ENCODE results near the gene DPP6. TPM values are rescaled to one million over a fixed set of nuclear protein-coding genes. Genes with fewer than 3 reads are reported as not detected.

Gene DPP6
- total and polyA plus RNA-seq, 2 experiments from 2014 or later = not detected

DNA sequence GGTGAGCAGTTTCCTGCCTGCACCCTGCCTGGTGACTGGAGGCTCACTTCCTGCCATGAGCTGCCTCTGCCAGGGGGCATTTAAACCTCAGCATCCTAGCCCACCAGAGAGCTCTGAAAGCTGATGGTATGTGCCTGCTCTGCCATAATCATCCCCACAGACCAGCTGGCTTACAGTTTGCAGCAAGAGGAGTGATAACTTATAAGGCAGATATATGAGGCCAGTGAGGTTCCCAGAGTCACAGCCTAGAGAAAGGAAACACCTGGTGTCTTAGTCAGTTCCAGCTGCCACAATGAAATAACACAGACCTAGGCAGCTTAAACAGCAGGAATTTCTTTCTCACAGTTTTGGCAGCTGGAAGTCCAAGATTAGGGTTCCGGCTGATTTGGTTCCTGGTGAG is 718.8 kb downstream of the DPP6 start:
- H3K27ac ChIP-seq (ENCODE audit: low read depth) = no peak overlapping the region
- TF ChIP-seq JUNB (IDR thresholded peaks at IDR 0.05; ENCODE audit: unreplicated experiment) (no peak), ZNF114 (CRISPR knock-in tag; IDR thresholded peaks at IDR 0.05) (no peak), ZNF331 (CRISPR knock-in tag; IDR thresholded peaks at IDR 0.05; ENCODE audit: low read depth) (no peak), EZH2phosphoT487 (IDR thresholded peaks at IDR 0.05; ENCODE audit: unreplicated experiment) (no peak), CREB1 (CRISPR knock-in tag; IDR thresholded peaks at IDR 0.05; ENCODE audit: low read depth) (no peak), STAT1 (IDR thresholded peaks at IDR 0.05; ENCODE audit: unreplicated experiment) (no peak), POLR2AphosphoS5 (IDR thresholded peaks at IDR 0.05; ENCODE audit: low read depth) (no peak), EZH2 (IDR thresholded peaks at IDR 0.05; ENCODE audit: low read depth, unreplicated experiment) (no peak), NANOG (IDR thresholded peaks at IDR 0.05; ENCODE audit: borderline replicate concordance) (no peak)
- TF ChIP-seq, protein P1, sequence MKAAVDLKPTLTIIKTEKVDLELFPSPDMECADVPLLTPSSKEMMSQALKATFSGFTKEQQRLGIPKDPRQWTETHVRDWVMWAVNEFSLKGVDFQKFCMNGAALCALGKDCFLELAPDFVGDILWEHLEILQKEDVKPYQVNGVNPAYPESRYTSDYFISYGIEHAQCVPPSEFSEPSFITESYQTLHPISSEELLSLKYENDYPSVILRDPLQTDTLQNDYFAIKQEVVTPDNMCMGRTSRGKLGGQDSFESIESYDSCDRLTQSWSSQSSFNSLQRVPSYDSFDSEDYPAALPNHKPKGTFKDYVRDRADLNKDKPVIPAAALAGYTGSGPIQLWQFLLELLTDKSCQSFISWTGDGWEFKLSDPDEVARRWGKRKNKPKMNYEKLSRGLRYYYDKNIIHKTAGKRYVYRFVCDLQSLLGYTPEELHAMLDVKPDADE (IDR thresholded peaks at IDR 0.05) = no peak
- TF ChIP-seq, protein P2, sequence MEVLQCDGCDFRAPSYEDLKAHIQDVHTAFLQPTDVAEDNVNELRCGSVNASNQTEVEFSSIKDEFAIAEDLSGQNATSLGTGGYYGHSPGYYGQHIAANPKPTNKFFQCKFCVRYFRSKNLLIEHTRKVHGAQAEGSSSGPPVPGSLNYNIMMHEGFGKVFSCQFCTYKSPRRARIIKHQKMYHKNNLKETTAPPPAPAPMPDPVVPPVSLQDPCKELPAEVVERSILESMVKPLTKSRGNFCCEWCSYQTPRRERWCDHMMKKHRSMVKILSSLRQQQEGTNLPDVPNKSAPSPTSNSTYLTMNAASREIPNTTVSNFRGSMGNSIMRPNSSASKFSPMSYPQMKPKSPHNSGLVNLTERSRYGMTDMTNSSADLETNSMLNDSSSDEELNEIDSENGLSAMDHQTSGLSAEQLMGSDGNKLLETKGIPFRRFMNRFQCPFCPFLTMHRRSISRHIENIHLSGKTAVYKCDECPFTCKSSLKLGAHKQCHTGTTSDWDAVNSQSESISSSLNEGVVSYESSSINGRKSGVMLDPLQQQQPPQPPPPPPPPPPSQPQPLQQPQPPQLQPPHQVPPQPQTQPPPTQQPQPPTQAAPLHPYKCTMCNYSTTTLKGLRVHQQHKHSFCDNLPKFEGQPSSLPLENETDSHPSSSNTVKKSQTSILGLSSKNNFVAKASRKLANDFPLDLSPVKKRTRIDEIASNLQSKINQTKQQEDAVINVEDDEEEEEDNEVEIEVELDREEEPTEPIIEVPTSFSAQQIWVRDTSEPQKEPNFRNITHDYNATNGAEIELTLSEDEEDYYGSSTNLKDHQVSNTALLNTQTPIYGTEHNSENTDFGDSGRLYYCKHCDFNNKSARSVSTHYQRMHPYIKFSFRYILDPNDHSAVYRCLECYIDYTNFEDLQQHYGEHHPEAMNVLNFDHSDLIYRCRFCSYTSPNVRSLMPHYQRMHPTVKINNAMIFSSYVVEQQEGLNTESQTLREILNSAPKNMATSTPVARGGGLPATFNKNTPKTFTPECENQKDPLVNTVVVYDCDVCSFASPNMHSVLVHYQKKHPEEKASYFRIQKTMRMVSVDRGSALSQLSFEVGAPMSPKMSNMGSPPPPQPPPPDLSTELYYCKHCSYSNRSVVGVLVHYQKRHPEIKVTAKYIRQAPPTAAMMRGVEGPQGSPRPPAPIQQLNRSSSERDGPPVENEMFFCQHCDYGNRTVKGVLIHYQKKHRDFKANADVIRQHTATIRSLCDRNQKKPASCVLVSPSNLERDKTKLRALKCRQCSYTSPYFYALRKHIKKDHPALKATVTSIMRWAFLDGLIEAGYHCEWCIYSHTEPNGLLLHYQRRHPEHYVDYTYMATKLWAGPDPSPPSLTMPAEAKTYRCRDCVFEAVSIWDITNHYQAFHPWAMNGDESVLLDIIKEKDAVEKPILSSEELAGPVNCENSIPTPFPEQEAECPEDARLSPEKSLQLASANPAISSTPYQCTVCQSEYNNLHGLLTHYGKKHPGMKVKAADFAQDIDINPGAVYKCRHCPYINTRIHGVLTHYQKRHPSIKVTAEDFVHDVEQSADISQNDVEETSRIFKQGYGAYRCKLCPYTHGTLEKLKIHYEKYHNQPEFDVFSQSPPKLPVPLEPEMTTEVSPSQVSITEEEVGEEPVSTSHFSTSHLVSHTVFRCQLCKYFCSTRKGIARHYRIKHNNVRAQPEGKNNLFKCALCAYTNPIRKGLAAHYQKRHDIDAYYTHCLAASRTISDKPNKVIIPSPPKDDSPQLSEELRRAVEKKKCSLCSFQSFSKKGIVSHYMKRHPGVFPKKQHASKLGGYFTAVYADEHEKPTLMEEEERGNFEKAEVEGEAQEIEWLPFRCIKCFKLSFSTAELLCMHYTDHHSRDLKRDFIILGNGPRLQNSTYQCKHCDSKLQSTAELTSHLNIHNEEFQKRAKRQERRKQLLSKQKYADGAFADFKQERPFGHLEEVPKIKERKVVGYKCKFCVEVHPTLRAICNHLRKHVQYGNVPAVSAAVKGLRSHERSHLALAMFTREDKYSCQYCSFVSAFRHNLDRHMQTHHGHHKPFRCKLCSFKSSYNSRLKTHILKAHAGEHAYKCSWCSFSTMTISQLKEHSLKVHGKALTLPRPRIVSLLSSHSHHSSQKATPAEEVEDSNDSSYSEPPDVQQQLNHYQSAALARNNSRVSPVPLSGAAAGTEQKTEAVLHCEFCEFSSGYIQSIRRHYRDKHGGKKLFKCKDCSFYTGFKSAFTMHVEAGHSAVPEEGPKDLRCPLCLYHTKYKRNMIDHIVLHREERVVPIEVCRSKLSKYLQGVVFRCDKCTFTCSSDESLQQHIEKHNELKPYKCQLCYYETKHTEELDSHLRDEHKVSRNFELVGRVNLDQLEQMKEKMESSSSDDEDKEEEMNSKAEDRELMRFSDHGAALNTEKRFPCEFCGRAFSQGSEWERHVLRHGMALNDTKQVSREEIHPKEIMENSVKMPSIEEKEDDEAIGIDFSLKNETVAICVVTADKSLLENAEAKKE (CRISPR knock-in tag; IDR thresholded peaks at IDR 0.05) = no peak
- TF ChIP-seq, protein P3, sequence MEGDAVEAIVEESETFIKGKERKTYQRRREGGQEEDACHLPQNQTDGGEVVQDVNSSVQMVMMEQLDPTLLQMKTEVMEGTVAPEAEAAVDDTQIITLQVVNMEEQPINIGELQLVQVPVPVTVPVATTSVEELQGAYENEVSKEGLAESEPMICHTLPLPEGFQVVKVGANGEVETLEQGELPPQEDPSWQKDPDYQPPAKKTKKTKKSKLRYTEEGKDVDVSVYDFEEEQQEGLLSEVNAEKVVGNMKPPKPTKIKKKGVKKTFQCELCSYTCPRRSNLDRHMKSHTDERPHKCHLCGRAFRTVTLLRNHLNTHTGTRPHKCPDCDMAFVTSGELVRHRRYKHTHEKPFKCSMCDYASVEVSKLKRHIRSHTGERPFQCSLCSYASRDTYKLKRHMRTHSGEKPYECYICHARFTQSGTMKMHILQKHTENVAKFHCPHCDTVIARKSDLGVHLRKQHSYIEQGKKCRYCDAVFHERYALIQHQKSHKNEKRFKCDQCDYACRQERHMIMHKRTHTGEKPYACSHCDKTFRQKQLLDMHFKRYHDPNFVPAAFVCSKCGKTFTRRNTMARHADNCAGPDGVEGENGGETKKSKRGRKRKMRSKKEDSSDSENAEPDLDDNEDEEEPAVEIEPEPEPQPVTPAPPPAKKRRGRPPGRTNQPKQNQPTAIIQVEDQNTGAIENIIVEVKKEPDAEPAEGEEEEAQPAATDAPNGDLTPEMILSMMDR (conservative IDR thresholded peaks at IDR 0.05; ENCODE audit: low read depth in 2 of 2) = no peak
- TF ChIP-seq, protein P4, sequence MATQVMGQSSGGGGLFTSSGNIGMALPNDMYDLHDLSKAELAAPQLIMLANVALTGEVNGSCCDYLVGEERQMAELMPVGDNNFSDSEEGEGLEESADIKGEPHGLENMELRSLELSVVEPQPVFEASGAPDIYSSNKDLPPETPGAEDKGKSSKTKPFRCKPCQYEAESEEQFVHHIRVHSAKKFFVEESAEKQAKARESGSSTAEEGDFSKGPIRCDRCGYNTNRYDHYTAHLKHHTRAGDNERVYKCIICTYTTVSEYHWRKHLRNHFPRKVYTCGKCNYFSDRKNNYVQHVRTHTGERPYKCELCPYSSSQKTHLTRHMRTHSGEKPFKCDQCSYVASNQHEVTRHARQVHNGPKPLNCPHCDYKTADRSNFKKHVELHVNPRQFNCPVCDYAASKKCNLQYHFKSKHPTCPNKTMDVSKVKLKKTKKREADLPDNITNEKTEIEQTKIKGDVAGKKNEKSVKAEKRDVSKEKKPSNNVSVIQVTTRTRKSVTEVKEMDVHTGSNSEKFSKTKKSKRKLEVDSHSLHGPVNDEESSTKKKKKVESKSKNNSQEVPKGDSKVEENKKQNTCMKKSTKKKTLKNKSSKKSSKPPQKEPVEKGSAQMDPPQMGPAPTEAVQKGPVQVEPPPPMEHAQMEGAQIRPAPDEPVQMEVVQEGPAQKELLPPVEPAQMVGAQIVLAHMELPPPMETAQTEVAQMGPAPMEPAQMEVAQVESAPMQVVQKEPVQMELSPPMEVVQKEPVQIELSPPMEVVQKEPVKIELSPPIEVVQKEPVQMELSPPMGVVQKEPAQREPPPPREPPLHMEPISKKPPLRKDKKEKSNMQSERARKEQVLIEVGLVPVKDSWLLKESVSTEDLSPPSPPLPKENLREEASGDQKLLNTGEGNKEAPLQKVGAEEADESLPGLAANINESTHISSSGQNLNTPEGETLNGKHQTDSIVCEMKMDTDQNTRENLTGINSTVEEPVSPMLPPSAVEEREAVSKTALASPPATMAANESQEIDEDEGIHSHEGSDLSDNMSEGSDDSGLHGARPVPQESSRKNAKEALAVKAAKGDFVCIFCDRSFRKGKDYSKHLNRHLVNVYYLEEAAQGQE (IDR thresholded peaks at IDR 0.05; ENCODE audit: unreplicated experiment) = no peak
- DNase-seq (ENCODE audit: low spot score) = no peak
- peaks cover 8% of the 10 kb centered on the region; the same call in 2 of the 3 replicates for H3K9me3 Mint-ChIP-seq
- no peaks in the 10 kb centered on the region for H4K20me1 ChIP-seq (replicated peaks; ENCODE audit: insufficient read depth)
- ATAC-seq = no peak
- no peak overlapping the region for H3K4me2 ChIP-seq
- H3K27ac Mint-ChIP-seq = no peak overlapping the region
- peaks cover 5% of the 10 kb centered on the region; the same call in 2 of the 3 replicates for H3K36me3 Mint-ChIP-seq (ENCODE audit: low read depth)
- no peaks in the 10 kb centered on the region for H3F3A ChIP-seq (replicated peaks; ENCODE audit: low read depth)
- no peaks in the 10 kb centered on the region for H3K36me3 ChIP-seq (ENCODE audit: insufficient read depth)
- no peak overlapping the region for H3K4me3 Mint-ChIP-seq
- H3K79me2 ChIP-seq (replicated peaks; ENCODE audit: insufficient read depth) = no peaks in the 10 kb centered on the region
- no peaks in the 10 kb centered on the region for H3K4me1 ChIP-seq (ENCODE audit: insufficient read depth)
- H3K4me3 ChIP-seq = no peak overlapping the region
- H3K27me3 Mint-ChIP-seq (ENCODE audit: insufficient read depth, low read depth, poor library complexity) = peaks cover 2% of the 10 kb centered on the region
- H3K27me3 ChIP-seq (ENCODE audit: insufficient read depth) = no peaks in the 10 kb centered on the region
- H2AFZ ChIP-seq = no peak overlapping the region
- no peaks in the 10 kb centered on the region for H3K9me2 ChIP-seq (ENCODE audit: insufficient read depth)
- peaks cover 12% of the 10 kb centered on the region for H3K4me1 Mint-ChIP-seq
